ENCODE data around the gene FBXW8.

Gene FBXW8

DNA sequence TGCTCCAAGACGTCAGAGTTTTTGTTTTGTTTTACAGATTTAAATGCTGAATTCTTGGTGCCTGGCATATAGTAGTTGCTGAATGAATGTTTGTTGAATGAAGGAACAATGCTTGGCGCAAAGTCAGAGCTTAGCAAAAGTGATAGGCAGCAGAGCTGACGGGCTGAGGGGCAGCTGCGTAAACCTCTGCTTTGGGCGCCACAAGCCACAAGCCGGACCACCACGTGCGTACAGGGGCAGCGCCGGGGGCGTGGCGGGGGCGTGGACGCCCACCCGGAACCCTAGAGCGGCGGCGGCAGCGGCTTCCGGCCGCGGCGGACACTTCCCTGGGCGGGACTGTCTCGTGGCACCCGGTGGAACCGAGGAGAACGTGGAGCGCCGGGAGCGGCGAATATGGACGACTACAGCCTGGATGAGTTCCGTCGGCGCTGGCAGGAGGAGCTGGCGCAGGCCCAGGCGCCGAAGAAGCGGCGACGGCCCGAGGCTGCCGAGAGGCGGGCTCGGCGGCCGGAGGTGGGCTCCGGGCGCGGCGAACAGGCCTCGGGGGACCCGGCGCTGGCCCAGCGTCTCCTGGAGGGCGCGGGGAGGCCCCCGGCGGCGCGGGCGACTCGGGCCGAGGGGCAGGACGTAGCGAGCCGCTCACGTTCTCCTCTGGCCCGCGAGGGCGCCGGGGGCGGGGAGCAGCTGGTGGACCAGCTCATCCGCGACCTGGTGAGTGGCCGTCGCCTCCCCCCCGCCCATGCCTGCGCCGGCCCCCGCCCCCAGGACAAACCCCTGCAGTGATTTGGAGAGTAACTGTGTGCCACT is at the start of gene FBXW8 (continued):
- TF ChIP-seq ZNF133 (tag by site-specific recombination; IDR thresholded peaks at IDR 0.05) (no peak), ZNF24 (tag by site-specific recombination; IDR thresholded peaks at IDR 0.05) (peak; percentile 19; the same call in 1 of the 2 replicates), ZFHX2 (tag by site-specific recombination; conservative IDR thresholded peaks at IDR 0.05) (peak; percentile 98), ZNF843 (tag by site-specific recombination; IDR thresholded peaks at IDR 0.05) (no peak), ZNF48 (tag by site-specific recombination; IDR thresholded peaks at IDR 0.05) (no peak), ZBTB7A (tag by site-specific recombination; IDR thresholded peaks at IDR 0.05; ENCODE audit: low read depth) (peak; percentile 87), ZNF561 (tag by site-specific recombination; IDR thresholded peaks at IDR 0.05; ENCODE audit: borderline replicate concordance) (peak; percentile 82; the same call in 1 of the 2 replicates), ZNF785 (tag by site-specific recombination; IDR thresholded peaks at IDR 0.05) (peak; percentile 53; the same call in 1 of the 2 replicates), ZNF114 (tag by site-specific recombination; IDR thresholded peaks at IDR 0.05) (no peak), ZNF707 (tag by site-specific recombination; IDR thresholded peaks at IDR 0.05) (no peak), BCL11A (tag by site-specific recombination; IDR thresholded peaks at IDR 0.05; ENCODE audit: low read depth) (no peak), ZNF391 (tag by site-specific recombination; IDR thresholded peaks at IDR 0.05; ENCODE audit: borderline replicate concordance, low read depth) (no peak), ZNF529 (tag by site-specific recombination; IDR thresholded peaks at IDR 0.05; ENCODE audit: insufficient replicate concordance) (no peak), ZBTB8A (tag by site-specific recombination; IDR thresholded peaks at IDR 0.05) (peak; percentile 82), ZNF169 (tag by site-specific recombination; IDR thresholded peaks at IDR 0.05) (no peak), ZFP69B (tag by site-specific recombination; IDR thresholded peaks at IDR 0.05) (no peak), ZNF274 (IDR thresholded peaks at IDR 0.05; ENCODE audit: low read length) (no peak), ZNF274 (tag by site-specific recombination; IDR thresholded peaks at IDR 0.05; ENCODE audit: borderline replicate concordance) (no peak), ZNF324 (tag by site-specific recombination; IDR thresholded peaks at IDR 0.05) (no peak), KLF8 (tag by site-specific recombination; IDR thresholded peaks at IDR 0.05) (peak; percentile 97), ZNF624 (tag by site-specific recombination; IDR thresholded peaks at IDR 0.05) (no peak), ZNF404 (tag by site-specific recombination; IDR thresholded peaks at IDR 0.05) (no peak), ZNF175 (tag by site-specific recombination; IDR thresholded peaks at IDR 0.05) (no peak), KLF1 (tag by site-specific recombination; IDR thresholded peaks at IDR 0.05) (peak; percentile 90), ZNF549 (tag by site-specific recombination; IDR thresholded peaks at IDR 0.05) (no peak), ZNF660 (tag by site-specific recombination; IDR thresholded peaks at IDR 0.05) (no peak), ZFP37 (tag by site-specific recombination; IDR thresholded peaks at IDR 0.05) (no peak), ZNF548 (tag by site-specific recombination; IDR thresholded peaks at IDR 0.05) (no peak)
- TF ChIP-seq, protein P1, sequence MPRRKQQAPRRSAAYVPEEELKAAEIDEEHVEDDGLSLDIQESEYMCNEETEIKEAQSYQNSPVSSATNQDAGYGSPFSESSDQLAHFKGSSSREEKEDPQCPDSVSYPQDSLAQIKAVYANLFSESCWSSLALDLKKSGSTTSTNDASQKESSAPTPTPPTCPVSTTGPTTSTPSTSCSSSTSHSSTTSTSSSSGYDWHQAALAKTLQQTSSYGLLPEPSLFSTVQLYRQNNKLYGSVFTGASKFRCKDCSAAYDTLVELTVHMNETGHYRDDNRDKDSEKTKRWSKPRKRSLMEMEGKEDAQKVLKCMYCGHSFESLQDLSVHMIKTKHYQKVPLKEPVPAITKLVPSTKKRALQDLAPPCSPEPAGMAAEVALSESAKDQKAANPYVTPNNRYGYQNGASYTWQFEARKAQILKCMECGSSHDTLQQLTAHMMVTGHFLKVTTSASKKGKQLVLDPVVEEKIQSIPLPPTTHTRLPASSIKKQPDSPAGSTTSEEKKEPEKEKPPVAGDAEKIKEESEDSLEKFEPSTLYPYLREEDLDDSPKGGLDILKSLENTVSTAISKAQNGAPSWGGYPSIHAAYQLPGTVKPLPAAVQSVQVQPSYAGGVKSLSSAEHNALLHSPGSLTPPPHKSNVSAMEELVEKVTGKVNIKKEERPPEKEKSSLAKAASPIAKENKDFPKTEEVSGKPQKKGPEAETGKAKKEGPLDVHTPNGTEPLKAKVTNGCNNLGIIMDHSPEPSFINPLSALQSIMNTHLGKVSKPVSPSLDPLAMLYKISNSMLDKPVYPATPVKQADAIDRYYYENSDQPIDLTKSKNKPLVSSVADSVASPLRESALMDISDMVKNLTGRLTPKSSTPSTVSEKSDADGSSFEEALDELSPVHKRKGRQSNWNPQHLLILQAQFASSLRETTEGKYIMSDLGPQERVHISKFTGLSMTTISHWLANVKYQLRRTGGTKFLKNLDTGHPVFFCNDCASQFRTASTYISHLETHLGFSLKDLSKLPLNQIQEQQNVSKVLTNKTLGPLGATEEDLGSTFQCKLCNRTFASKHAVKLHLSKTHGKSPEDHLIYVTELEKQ (tag by site-specific recombination; IDR thresholded peaks at IDR 0.05; ENCODE audit: borderline replicate concordance): no peak
- TF ChIP-seq, protein P2, sequence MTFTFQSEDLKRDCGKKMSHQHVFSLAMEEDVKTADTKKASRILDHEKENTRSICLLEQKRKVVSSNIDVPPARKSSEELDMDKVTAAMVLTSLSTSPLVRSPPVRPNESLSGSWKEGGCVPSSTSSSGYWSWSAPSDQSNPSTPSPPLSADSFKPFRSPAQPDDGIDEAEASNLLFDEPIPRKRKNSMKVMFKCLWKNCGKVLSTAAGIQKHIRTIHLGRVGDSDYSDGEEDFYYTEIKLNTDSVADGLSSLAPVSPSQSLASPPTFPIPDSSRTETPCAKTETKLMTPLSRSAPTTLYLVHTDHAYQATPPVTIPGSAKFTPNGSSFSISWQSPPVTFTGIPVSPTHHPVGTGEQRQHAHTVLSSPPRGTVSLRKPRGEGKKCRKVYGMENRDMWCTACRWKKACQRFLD (tag by site-specific recombination; IDR thresholded peaks at IDR 0.05): no peak
- TF ChIP-seq, protein P3, sequence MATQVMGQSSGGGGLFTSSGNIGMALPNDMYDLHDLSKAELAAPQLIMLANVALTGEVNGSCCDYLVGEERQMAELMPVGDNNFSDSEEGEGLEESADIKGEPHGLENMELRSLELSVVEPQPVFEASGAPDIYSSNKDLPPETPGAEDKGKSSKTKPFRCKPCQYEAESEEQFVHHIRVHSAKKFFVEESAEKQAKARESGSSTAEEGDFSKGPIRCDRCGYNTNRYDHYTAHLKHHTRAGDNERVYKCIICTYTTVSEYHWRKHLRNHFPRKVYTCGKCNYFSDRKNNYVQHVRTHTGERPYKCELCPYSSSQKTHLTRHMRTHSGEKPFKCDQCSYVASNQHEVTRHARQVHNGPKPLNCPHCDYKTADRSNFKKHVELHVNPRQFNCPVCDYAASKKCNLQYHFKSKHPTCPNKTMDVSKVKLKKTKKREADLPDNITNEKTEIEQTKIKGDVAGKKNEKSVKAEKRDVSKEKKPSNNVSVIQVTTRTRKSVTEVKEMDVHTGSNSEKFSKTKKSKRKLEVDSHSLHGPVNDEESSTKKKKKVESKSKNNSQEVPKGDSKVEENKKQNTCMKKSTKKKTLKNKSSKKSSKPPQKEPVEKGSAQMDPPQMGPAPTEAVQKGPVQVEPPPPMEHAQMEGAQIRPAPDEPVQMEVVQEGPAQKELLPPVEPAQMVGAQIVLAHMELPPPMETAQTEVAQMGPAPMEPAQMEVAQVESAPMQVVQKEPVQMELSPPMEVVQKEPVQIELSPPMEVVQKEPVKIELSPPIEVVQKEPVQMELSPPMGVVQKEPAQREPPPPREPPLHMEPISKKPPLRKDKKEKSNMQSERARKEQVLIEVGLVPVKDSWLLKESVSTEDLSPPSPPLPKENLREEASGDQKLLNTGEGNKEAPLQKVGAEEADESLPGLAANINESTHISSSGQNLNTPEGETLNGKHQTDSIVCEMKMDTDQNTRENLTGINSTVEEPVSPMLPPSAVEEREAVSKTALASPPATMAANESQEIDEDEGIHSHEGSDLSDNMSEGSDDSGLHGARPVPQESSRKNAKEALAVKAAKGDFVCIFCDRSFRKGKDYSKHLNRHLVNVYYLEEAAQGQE (tag by site-specific recombination; IDR thresholded peaks at IDR 0.05): no peak; the same call in 1 of the 2 replicates
- TF ChIP-seq, protein P4, sequence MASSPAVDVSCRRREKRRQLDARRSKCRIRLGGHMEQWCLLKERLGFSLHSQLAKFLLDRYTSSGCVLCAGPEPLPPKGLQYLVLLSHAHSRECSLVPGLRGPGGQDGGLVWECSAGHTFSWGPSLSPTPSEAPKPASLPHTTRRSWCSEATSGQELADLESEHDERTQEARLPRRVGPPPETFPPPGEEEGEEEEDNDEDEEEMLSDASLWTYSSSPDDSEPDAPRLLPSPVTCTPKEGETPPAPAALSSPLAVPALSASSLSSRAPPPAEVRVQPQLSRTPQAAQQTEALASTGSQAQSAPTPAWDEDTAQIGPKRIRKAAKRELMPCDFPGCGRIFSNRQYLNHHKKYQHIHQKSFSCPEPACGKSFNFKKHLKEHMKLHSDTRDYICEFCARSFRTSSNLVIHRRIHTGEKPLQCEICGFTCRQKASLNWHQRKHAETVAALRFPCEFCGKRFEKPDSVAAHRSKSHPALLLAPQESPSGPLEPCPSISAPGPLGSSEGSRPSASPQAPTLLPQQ (tag by site-specific recombination; IDR thresholded peaks at IDR 0.05): peak; percentile 69
